H1 (cell line): ENCODE measurements around the gene ACOT11. TPM values are rescaled to one million over a fixed set of nuclear protein-coding genes. Genes with fewer than 3 reads are reported as not detected.

Experiments used
- ATF2 ChIP-seq: IDR thresholded peaks from 2 replicates; pipeline ENCODE4 v1.6.1; 2012; ENCODE audit warnings: low read length, inconsistent platforms
- BRCA1 ChIP-seq: IDR thresholded peaks from 2 replicates; pipeline ENCODE4 v1.6.1; 2012; ENCODE audit warnings: low read depth, low read length, improper control_type of control experiment
- CTBP2 ChIP-seq: IDR thresholded peaks from 2 replicates; pipeline ENCODE4 v1.7.0; 2011; ENCODE audit warnings: borderline replicate concordance, mild to moderate bottlenecking, moderate library complexity, mixed read lengths, low read length; ENCODE audit not compliant: insufficient read depth, insufficient read length
- EP300 ChIP-seq, 2 experiments: IDR thresholded peaks; 1 replicate in 1 of 2; 2 replicates in 1 of 2; pipeline ENCODE4 v1.6.1; 2011 to 2012; ENCODE audit warnings: low read depth in 2 of 2, low read length in 2 of 2, mild to moderate bottlenecking in 2 of 2, borderline replicate concordance in 1 of 2, inconsistent platforms in 1 of 2, moderate library complexity in 1 of 2
- POU5F1 ChIP-seq: IDR thresholded peaks from 2 replicates; pipeline ENCODE4 v1.6.1; 2011; ENCODE audit warnings: low read depth, mild to moderate bottlenecking, low read length, moderate library complexity
- SIRT6 ChIP-seq: IDR thresholded peaks from one replicate; pipeline ENCODE4 v1.7.1; 2012; ENCODE audit warnings: low read length, inconsistent platforms
- SP1 ChIP-seq: IDR thresholded peaks from 2 replicates; pipeline ENCODE4 v1.6.1; 2011; ENCODE audit warnings: low read depth, low read length
- polyA plus RNA-seq, 7 experiments: library from polyadenylated mRNA; depleted of rRNA in 3 of 7; stranded (reverse) in 5 of 7; unstranded in 2 of 7; fragments of >200 nt in 5 of 7; fragments of 200-250 nt in 2 of 7; gene quantifications; 1 replicate in 5 of 7; 2 replicates in 1 of 7; 4 replicates in 1 of 7; pipeline versions ENCODE4 v1.2.1 to v1.2.3, GENCODE V29; 2011 to 2013; ENCODE audit warnings: missing spikeins in 2 of 7, mixed read lengths in 2 of 7
- total RNA-seq: library from RNA; stranded (reverse); fragmentation: NEBNext Ultra II Directional; extraction: Animal tissue kit (Norgen Biotek cat#: 25700); gene quantifications from 2 replicates; pipeline ENCODE4 v1.2.1, GENCODE V29; 2021

ACOT11 gene
- total and polyA plus RNA-seq, 2 of the 8 experiments (the other 6 are each of a cell fraction or from before 2014, with no cell fraction given), result 3.8 to 4.5 TPM

DNA sequence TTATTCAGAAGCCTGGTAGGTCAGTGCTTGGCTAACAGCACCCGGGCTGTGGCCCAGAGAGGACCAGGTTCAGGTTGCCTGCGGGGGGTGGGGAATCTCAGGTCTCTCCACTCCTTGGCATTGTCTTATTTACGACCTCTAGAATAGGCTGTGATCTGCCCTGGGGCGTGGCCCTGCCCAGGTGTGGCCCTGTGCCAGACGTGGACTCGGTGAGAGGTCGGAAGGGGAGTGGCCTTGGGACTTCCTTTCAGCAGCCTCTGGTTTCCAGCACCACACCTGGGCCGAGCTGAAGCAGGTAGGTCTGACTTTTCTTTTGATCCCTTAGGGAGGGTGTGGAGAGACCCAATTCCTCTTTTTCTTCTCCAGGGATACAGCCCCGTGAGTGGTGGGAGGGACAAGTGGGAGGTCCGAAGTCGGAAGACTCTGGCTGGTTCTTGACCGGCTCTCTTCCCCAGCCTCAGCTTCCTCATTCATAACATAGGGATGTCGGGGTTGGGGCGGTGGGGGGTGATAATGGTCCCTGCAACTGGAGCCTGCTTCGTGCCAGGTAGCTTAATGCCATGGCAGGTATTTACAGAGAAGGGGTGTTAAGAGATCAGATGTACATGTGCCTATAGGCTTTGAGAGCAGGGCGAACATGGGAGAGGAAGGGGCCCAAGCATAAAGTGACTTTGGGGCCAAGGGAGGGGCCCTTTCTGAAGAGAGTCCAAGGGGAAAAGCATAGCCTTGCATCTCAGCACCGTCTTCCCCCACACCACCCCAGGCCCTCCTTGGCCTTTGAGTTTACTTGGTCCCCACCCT, 16.5 kb downstream of the ACOT11 start (continued):
- TF ChIP-seq CTBP2 (no peak), SIRT6 (no peak), EP300 (IDR thresholded peaks at IDR 0.05; ENCODE audit: borderline replicate concordance in 1 of 2, low read depth in 2 of 2, low read length in 2 of 2) (no peak), POU5F1 (no peak), BRCA1 (no peak), SP1 (no peak), ATF2 (no peak)
